Omental fat pad (tissue), 4 donors: ENCODE results near the gene GFER. TPM values are rescaled to one million over a fixed set of nuclear protein-coding genes. Genes with fewer than 3 reads are reported as not detected.

Experiments
- ATAC-seq: fragments of 150-250 bp; one replicate; pipeline ENCODE4 v1.9.1; 2016; ENCODE audit warnings: mild to moderate bottlenecking, moderate library complexity; ENCODE audit not compliant: low FRiP score
- DNase-seq: peaks from one replicate; pipeline ENCODE4 v3.0.0-alpha.2; 2019; ENCODE audit warnings: low spot score
- CTCF ChIP-seq, 3 donors: fragments of 450-650 bp; IDR thresholded peaks; one replicate each; pipeline ENCODE4 v1.5.1; 2016 to 2017; ENCODE audit warnings: antibody characterized with exemption in 3 of 3, mild to moderate bottlenecking in 3 of 3, moderate library complexity in 2 of 3
- total RNA-seq, 4 donors: library from RNA; depleted of rRNA; stranded (reverse); fragments of >200 nt; gene quantifications; one replicate each; pipeline ENCODE4 v1.1.0, GENCODE V29; 2016

GFER gene
- total RNA-seq, 4 donors from 2014 or later = 11.9 to 18.4 (median 16.0) TPM

- TF ChIP-seq CTCF (IDR thresholded peaks at IDR 0.05) = no peak
- ATAC-seq (no peak), DNase-seq (no peak)
Measured at GRCh38 chr16:1977875-1978268, 6.1 kb upstream of the GFER start.

- ATAC-seq (no peak), DNase-seq (no peak)
- TF ChIP-seq CTCF (IDR thresholded peaks at IDR 0.05) = no peak
Measured at GRCh38 chr16:1978476-1979120, 5.4 kb upstream of the GFER start.

- ATAC-seq = no peak
- DNase-seq = no peak
- no peak for TF ChIP-seq CTCF (IDR thresholded peaks at IDR 0.05)
Measured at GRCh38 chr16:1979271-1980029, 4.5 kb upstream of the GFER start.

GRCh38 chr16:1980030-1980769 lies 3.8 kb upstream of the GFER start:
- ATAC-seq (no peak), DNase-seq (no peak)
- TF ChIP-seq CTCF (IDR thresholded peaks at IDR 0.05) = no peak

- TF ChIP-seq CTCF (IDR thresholded peaks at IDR 0.05) = no peak
- ATAC-seq (no peak), DNase-seq (no peak)
Measured at GRCh38 chr16:1980770-1981087, 3.3 kb upstream of the GFER start.

GRCh38 chr16:1981398-1981836 lies 2.6 kb upstream of the GFER start, which contains the start of gene NOXO1:
NOXO1 (minus strand) TSS chr16:1981469; CDS start chr16:1981179, 290 bp downstream.
- no peak for TF ChIP-seq CTCF (IDR thresholded peaks at IDR 0.05)
- DNase-seq (no peak), ATAC-seq (no peak)
